Skeletal muscle tissue (tissue), 4 donors: Measurements from ENCODE around the gene SPOP. TPM values are rescaled to one million over a fixed set of nuclear protein-coding genes. Genes with fewer than 3 reads are reported as not detected.
A peak's percentile ranks its signal among the peaks of the same experiment; 100 is the strongest.

Source experiments
- H3K27ac ChIP-seq: one replicate; pipeline ENCODE4 v1.7.0; 2013; ENCODE audit warnings: mild to moderate bottlenecking, low read depth, low read length, inconsistent platforms
- H3K27me3 ChIP-seq, 3 donors: one replicate each; pipeline ENCODE4 v1.7.0; 2013; ENCODE audit warnings: low read length in 3 of 3; ENCODE audit not compliant: control insufficient read depth in 3 of 3, insufficient read depth in 3 of 3
- H3K36me3 ChIP-seq, 3 donors: one replicate each; pipeline ENCODE4 v1.7.0; 2013; ENCODE audit warnings: low read length in 3 of 3; ENCODE audit not compliant: control insufficient read depth in 3 of 3, insufficient read depth in 3 of 3
- H3K4me1 ChIP-seq, 3 donors: one replicate each; pipeline ENCODE4 v1.7.0; 2013; ENCODE audit warnings: low read length in 3 of 3, mild to moderate bottlenecking in 3 of 3; ENCODE audit not compliant: control insufficient read depth in 3 of 3, insufficient read depth in 3 of 3
- H3K4me3 ChIP-seq, 3 donors: one replicate each; pipeline ENCODE4 v1.7.0; 2013; ENCODE audit warnings: low read length in 3 of 3
- H3K9ac ChIP-seq, 3 donors: one replicate each; pipeline ENCODE4 v1.7.0; 2013; ENCODE audit warnings: low read length in 3 of 3, mild to moderate bottlenecking in 3 of 3, moderate library complexity in 2 of 3, low read depth in 1 of 3
- H3K9me3 ChIP-seq, 3 donors: one replicate each; pipeline ENCODE4 v1.7.0; 2013; ENCODE audit warnings: low read length in 3 of 3; ENCODE audit not compliant: control insufficient read depth in 3 of 3
- total RNA-seq: library from RNA; depleted of rRNA; stranded (reverse); fragments of >200 nt; gene quantifications from one replicate; pipeline ENCODE4 v1.2.3, GENCODE V29; 2014
- donor health status: Osteomylitis.

Gene SPOP
- total RNA-seq, 1 donor from 2014 or later: 61.6 TPM

GRCh38 chr17:49696233-49696761 is 18.4 kb upstream of the SPOP start:
- Histone ChIP-seq H3K9ac (no peak overlapping the region), H3K4me3 (no peak overlapping the region), H3K9me3 (no peaks in the 10 kb centered on the region), H3K36me3 (peaks cover 7 to 12% (median 7%) of the 10 kb centered on the region in 3 donors), H3K4me1 (peaks cover 13 to 18% (median 17%) of the 10 kb centered on the region in 3 donors), H3K27ac (no peak overlapping the region), H3K27me3 (no peaks in the 10 kb centered on the region)

DNA sequence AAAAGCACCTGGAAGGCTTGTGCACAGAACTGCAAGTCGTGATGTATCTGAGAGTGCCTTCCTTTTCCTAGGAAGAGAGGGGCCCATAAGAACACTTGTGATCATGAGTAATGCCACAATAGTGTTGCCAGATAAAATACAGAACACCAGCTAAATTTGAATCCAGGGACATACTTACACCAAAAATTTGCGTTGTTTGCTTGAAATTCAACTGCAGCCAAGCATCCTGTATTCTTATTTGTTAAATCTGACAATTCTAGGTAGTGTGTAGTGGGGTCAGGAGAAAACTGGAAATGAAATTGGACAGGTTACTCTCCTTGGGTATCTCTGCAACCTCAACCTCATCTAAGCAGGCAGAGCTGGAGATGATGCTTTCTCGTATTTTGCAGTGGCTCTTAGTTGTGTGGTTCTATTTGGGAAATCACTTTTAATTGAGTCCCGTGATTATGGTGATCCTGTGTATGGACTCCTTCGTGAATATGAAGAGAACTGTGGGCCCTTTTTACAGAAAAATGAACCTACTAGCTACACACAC is 17.9 kb upstream of the SPOP start:
- no peak overlapping the region for H3K27ac ChIP-seq

DNA sequence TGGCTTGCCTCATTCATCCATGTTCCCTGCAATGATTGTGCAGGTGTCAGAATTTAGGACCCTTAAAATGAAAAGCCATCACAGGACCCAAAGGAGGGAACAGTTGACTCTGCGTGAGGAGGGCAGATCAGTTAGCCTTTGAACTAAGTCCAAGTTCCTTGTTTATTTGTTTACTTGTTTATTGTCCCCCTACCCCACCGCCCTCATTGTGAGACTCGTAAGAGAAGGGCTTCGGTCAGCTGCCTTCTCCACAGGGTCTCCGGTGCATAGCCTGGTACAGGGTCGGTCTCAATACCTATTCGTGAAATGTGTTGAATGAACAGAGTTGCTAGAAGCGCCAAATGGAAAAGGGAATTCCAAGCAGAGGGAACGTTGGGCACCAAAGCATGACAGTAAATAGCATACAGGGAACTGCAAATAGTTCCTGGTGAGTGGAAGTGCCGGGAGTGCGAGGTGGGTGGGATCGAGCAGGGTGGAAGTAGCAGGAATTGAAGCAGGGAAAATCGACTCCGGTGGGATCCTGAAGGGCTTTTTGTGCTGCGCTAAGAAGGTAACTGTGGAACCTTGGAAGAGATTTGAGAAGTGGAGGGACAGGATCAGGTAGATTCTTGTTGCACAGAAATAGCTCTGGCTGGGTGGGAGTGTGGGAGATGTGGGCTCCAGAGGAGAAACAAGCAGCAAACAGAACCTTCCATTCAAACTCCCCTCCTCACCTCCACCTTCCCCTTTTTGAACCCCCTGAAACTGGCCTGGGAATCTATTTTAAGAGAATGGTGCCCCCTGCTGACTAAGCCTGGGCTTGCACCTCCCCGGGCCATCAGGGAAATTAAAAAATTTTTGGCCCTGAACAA is 17.2 kb upstream of the SPOP start:
- peak overlapping the region in 2 of 3 donors; percentile 23 to 49 for H3K4me3 ChIP-seq
- no peaks in the 10 kb centered on the region for H3K9me3 ChIP-seq
- no peaks in the 10 kb centered on the region for H3K27me3 ChIP-seq
- peaks cover 0 to under 1% (median 0%) of the 10 kb centered on the region in 3 donors for H3K36me3 ChIP-seq
- peaks cover 20 to 27% (median 22%) of the 10 kb centered on the region in 3 donors for H3K4me1 ChIP-seq
- H3K27ac ChIP-seq: no peak overlapping the region
- peak overlapping the region in 2 of 3 donors; percentile 44 to 57 for H3K9ac ChIP-seq

More for the DNA sequence above, 17.9 kb upstream of the SPOP start:
- H3K9ac ChIP-seq: no peak overlapping the region
- no peak overlapping the region for H3K4me3 ChIP-seq
- H3K4me1 ChIP-seq: peaks cover 19 to 23% (median 22%) of the 10 kb centered on the region in 3 donors
- no peaks in the 10 kb centered on the region for H3K27me3 ChIP-seq
- H3K36me3 ChIP-seq: peaks cover 2 to 7% (median 2%) of the 10 kb centered on the region in 3 donors
- H3K9me3 ChIP-seq: no peaks in the 10 kb centered on the region

GRCh38 chr17:49692751-49693150 is 14.9 kb upstream of the SPOP start:
- H3K27ac ChIP-seq: no peak overlapping the region
- peaks cover 20 to 28% (median 22%) of the 10 kb centered on the region in 3 donors for H3K4me1 ChIP-seq

DNA sequence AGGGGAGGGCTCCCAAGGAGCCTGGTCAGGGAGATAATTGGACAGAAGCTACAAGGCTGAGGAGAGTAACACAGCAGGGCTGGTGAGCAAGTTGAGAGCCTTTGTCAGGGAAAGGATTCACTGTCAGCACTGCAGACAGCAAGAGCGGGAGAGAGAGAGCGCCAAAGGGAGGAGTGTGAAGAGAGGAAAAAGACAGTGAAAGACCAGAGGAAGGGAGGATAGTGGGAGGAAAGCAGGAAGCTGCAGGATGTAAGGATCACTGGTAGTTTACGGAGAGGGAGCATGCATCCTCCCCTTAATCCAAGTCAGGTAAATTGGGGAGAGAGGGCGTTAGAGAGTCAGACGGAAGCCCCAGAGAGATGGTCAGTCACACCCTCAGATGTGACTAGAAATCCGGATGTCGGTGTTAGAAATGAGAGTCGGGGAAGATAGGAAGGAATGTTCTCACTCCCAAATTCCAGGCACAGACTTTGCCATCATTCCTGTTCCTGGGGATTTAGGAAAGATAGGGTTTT is 13.8 kb upstream of the SPOP start:
- Histone ChIP-seq H3K9me3 (no peaks in the 10 kb centered on the region), H3K27me3 (no peaks in the 10 kb centered on the region), H3K4me3 (peak overlapping the region; percentile 16 to 38 (median 31)), H3K27ac (peak overlapping the region; percentile 85), H3K4me1 (peaks cover 20 to 28% (median 22%) of the 10 kb centered on the region in 3 donors), H3K36me3 (no peaks in the 10 kb centered on the region), H3K9ac (peak overlapping the region; percentile 40 to 63 (median 60))

More at GRCh38 chr17:49692751-49693150, 14.9 kb upstream of the SPOP start:
- no peaks in the 10 kb centered on the region for H3K27me3 ChIP-seq
- no peaks in the 10 kb centered on the region for H3K36me3 ChIP-seq
- no peak overlapping the region for H3K4me3 ChIP-seq
- no peak overlapping the region for H3K9ac ChIP-seq
- no peaks in the 10 kb centered on the region for H3K9me3 ChIP-seq

DNA sequence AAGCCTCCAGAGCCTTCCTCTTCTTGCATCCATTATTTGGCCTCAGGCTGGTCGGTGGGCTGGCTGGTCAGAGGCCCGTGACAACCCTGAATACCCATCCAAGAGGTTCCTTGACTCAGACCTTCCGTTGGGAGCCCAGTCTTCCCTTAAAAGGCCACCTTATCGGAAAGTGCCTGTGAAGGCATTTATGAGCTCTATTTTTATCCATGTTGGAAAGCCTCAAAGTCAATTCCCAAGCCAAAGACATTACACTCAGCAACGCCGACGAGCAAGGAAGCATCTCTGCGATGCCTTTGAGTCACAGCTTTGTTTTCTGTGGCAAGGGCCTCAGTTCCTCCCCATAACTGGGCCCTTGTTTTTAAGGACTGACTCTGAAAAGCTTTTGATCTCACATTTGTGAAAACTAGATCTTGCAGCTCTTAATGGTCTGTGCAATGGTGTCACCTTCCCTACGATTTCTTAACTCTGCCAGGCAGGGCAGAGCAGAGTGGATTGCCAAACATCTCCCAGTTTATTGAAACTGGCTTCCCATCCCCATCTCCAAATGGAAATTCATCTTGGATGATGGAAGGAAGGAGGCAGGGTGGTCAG is 13.3 kb upstream of the SPOP start:
- Histone ChIP-seq H3K27me3 (no peaks in the 10 kb centered on the region), H3K9me3 (no peaks in the 10 kb centered on the region), H3K27ac (peak overlapping the region; percentile 85), H3K4me1 (peaks cover 20 to 28% (median 22%) of the 10 kb centered on the region in 3 donors), H3K36me3 (no peaks in the 10 kb centered on the region), H3K4me3 (peak overlapping the region; percentile 31 to 38 (median 38)), H3K9ac (peak overlapping the region; percentile 40 to 65 (median 64))

- Histone ChIP-seq H3K9ac (no peak overlapping the region), H3K4me1 (peaks cover 19 to 26% (median 20%) of the 10 kb centered on the region in 3 donors), H3K27ac (no peak overlapping the region), H3K9me3 (no peaks in the 10 kb centered on the region), H3K27me3 (no peaks in the 10 kb centered on the region), H3K36me3 (no peaks in the 10 kb centered on the region), H3K4me3 (no peak overlapping the region)
Observed at GRCh38 chr17:49690256-49690655, 12.4 kb upstream of the SPOP start.

- Histone ChIP-seq H3K9ac (no peak overlapping the region), H3K4me3 (no peak overlapping the region), H3K4me1 (peaks cover 14 to 22% (median 15%) of the 10 kb centered on the region in 3 donors), H3K27ac (no peak overlapping the region), H3K36me3 (no peaks in the 10 kb centered on the region), H3K9me3 (no peaks in the 10 kb centered on the region), H3K27me3 (peaks cover 0 to 2% (median 0%) of the 10 kb centered on the region in 3 donors)
Observed at GRCh38 chr17:49688848-49689247, 11.0 kb upstream of the SPOP start.

GRCh38 chr17:49687878-49688491 is 10.1 kb upstream of the SPOP start:
- peak overlapping the region; percentile 60 for H3K27ac ChIP-seq
- no peaks in the 10 kb centered on the region for H3K36me3 ChIP-seq
- peaks cover 0 to 2% (median 0%) of the 10 kb centered on the region in 3 donors for H3K27me3 ChIP-seq
- H3K4me3 ChIP-seq: no peak overlapping the region
- H3K4me1 ChIP-seq: peaks cover 14 to 22% (median 15%) of the 10 kb centered on the region in 3 donors
- H3K9me3 ChIP-seq: no peaks in the 10 kb centered on the region
- no peak overlapping the region for H3K9ac ChIP-seq
